H1 (cell line): ENCODE measurements around the gene AIFM2. TPM values are rescaled to one million over a fixed set of nuclear protein-coding genes. Genes with fewer than 3 reads are reported as not detected.

Experiments used
- polyA plus RNA-seq, 7 experiments: library from polyadenylated mRNA; depleted of rRNA in 3 of 7; stranded (reverse) in 5 of 7; unstranded in 2 of 7; fragments of >200 nt in 5 of 7; fragments of 200-250 nt in 2 of 7; gene quantifications; 1 replicate in 5 of 7; 2 replicates in 1 of 7; 4 replicates in 1 of 7; pipeline versions ENCODE4 v1.2.1 to v1.2.3, GENCODE V29; 2011 to 2013; ENCODE audit warnings: missing spikeins in 2 of 7, mixed read lengths in 2 of 7
- total RNA-seq: library from RNA; stranded (reverse); fragmentation: NEBNext Ultra II Directional; extraction: Animal tissue kit (Norgen Biotek cat#: 25700); gene quantifications from 2 replicates; pipeline ENCODE4 v1.2.1, GENCODE V29; 2021

The AIFM2 gene
- total and polyA plus RNA-seq, 2 of the 8 experiments (the other 6 are each of a cell fraction or from before 2014, with no cell fraction given): 4.0 TPM

Other genes starting within 250 kb of the AIFM2 start
- gene MACROH2A2, start 80.0 kb downstream of the AIFM2 start, total RNA-seq: 7.8 and 7.9 TPM in 2 replicates
- 9.3 and 12.4 TPM in 2 replicates for gene MACROH2A2, start 80.0 kb downstream of the AIFM2 start, polyA plus RNA-seq (2011; rRNA removed)
- 14.1 and 15.0 TPM in 2 replicates for gene TYSND1, start 13.9 kb upstream of the AIFM2 start, total RNA-seq
- 11.9 and 15.9 TPM in 2 replicates for gene TYSND1, start 13.9 kb upstream of the AIFM2 start, polyA plus RNA-seq (2011; rRNA removed)
- gene SAR1A, start 37.7 kb upstream of the AIFM2 start, total RNA-seq: 128 and 136 TPM in 2 replicates
- gene SAR1A, start 37.7 kb upstream of the AIFM2 start, polyA plus RNA-seq (2011; rRNA removed): 14.4 and 23.7 TPM in 2 replicates
- gene PPA1, start 100.6 kb upstream of the AIFM2 start, total RNA-seq: 181 and 191 TPM in 2 replicates
- gene PPA1, start 100.6 kb upstream of the AIFM2 start, polyA plus RNA-seq (2011; rRNA removed): 43.7 and 77.0 TPM in 2 replicates
- 0.06 TPM in 1 of 2 replicates, not detected in the other for gene NPFFR1, start 151.2 kb upstream of the AIFM2 start, total RNA-seq
- 0.02 and 0.03 TPM in 2 replicates for gene NPFFR1, start 151.2 kb upstream of the AIFM2 start, polyA plus RNA-seq (2011; rRNA removed)
- gene LRRC20, start 249.8 kb upstream of the AIFM2 start, total RNA-seq: 25.2 and 27.1 TPM in 2 replicates
- 44.5 and 60.2 TPM in 2 replicates for gene LRRC20, start 249.8 kb upstream of the AIFM2 start, polyA plus RNA-seq (2011; rRNA removed)